ENCODE results near the gene PTPRD.

DNA sequence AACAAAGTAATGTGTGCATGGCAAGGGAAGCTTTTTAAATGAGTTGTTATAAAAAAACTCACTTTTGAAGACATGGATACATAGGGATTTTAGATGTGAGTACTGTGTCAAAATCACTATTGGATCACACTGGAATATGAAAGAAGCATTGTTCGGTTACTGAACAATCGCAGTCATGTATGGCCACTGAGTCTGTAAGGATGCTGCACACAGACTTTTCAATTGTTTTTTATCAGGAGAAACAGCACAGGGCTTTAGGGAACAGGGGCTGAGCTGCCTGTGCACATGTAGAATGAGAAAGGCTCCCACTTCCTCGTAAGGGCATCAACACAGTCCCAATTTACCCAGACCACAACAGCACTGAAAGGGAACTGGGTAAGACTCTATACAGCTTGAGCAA is 1479.3 kb downstream of the PTPRD start:
- TF ChIP-seq, protein P1, sequence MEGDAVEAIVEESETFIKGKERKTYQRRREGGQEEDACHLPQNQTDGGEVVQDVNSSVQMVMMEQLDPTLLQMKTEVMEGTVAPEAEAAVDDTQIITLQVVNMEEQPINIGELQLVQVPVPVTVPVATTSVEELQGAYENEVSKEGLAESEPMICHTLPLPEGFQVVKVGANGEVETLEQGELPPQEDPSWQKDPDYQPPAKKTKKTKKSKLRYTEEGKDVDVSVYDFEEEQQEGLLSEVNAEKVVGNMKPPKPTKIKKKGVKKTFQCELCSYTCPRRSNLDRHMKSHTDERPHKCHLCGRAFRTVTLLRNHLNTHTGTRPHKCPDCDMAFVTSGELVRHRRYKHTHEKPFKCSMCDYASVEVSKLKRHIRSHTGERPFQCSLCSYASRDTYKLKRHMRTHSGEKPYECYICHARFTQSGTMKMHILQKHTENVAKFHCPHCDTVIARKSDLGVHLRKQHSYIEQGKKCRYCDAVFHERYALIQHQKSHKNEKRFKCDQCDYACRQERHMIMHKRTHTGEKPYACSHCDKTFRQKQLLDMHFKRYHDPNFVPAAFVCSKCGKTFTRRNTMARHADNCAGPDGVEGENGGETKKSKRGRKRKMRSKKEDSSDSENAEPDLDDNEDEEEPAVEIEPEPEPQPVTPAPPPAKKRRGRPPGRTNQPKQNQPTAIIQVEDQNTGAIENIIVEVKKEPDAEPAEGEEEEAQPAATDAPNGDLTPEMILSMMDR (IDR thresholded peaks at IDR 0.05) = no peak
- no peak for TF ChIP-seq POLR2A (IDR thresholded peaks at IDR 0.05)
